Activated T-cell treated with anti-CD3 and anti-CD28 coated beads for 24 hours (primary cell): ENCODE results near the gene PHLDA3.

Experiments
- DNase-seq: peaks from one replicate; pipeline ENCODE4 v3.0.0-alpha.2; 2020; ENCODE audit warnings: low read depth

The PHLDA3 gene

DNA sequence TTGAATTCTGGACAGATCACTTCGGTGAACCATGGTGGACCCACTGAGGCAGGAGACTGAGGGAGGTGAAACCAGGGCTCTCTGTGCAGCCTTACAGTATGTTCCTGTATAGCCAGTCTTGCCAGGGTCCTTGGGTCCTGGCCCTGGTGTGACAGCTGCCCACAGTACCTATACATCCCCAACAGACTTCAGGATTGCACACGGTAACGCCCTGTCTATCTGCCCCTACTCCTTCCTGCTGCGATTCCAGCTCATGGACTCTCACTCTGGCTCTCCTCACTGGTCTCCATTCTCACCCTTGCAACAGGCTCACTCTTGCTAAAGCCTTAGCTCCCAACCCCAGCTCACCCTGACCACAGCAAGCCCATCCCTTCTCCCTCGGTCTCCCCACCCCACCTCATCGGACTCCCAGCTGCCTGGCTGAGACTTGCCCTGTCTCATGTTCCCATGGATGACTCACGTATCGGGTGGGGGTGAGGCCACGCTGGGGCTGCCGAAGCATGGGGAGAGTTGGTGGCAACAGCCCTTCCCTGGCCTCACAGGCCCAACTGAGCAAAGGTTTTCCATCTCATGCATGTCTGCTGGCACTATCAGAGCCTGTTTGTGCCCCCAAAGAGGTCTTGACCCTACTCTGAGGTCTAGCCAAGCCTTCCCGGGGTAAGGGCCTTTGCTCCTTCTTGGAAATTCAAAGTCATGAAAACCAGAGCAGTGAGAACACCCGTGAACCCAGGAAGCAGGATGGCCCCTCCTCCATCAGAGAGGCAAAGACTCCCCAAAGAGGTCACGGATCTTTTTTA, 7.1 kb downstream of the PHLDA3 start:
- DNase-seq = no peak

GRCh38 chr1:201460814-201461644, 8.0 kb downstream of the PHLDA3 start:
- DNase-seq = no peak

- no peak for DNase-seq
Measured at GRCh38 chr1:201459775-201460174, 9.2 kb downstream of the PHLDA3 start.

DNA sequence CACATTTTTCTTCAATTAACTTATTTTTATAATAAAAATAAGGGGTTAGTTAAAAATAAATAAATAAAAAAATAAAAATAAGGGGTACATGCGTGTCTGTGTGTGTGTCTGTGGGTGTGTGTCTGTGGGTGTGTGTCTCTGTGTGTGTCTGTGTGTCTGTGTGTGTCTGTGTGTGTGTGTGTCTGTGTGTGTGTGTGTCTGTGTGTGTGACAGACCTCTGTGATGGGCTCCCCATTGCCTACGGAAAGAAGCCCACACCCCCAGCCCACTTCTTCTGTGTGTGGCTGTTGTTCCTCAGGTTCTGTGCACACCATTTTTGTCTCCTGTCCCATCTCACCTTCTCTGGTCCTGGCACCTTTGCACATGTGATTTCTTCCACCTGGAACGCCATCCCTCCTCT, 9.9 kb downstream of the PHLDA3 start:
- no peak for DNase-seq

DNA sequence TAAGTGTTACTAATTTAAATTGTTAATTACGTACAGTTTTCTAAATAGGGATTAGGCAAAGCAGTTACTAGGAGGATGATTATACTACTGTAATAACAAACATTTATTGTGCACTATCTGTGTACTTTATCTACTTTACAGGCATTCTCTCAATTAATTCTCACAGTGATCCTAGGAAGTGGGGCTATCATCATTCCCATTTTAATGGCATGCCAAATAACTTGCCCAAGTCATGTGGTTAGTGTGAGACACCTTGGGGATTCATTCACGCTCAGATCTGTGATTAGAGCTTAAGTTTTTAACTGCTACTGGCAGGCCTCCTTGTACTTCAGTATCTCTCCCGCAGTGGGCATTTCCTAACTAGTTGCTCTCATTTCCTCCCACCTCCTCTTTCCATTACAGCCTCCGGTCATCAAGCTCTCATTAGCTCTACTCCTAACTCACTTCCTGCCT, 11.5 kb downstream of the PHLDA3 start:
- DNase-seq = no peak

GRCh38 chr1:201456499-201457309, 12.3 kb downstream of the PHLDA3 start:
- no peak for DNase-seq

DNA sequence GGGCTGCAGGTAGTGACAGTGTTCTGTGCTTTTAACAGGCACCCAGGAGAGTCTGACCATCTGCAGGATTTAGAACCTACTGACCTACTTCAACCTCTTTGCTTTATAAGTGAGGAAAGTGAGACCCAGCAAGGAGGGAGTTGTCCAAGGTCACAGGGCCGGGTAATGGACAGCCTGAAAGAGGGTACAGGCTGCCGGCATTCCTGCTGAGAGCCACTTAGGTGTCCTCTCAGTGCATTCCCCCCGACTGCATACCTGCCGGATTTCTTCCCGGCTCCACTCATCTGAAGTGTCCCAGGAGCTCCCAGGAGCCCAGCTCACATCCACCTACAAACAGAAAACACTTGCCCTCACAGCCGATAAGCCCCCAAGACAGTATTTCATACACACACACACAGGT, 13.9 kb downstream of the PHLDA3 start:
- no peak for DNase-seq

DNA sequence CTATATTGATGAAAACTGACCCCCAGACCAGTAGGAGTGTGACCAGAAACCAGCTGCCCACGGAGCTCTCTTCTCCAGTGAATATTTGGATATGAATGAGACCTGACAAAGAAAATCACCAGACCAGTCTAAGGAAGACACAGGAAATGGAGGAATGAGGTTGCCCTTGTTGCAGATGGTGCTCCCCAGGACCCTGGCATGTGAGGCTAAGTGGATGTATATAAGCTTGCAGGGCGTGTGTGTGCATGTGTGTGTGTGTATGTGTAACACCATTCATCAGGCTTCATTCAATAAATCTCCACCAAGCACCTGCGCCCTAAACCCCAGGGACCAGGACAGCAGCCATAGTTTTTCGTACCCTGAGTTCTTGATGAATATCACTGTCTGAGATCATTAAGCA, 14.4 kb downstream of the PHLDA3 start:
- DNase-seq = no peak

GRCh38 chr1:201452866-201453265, 16.1 kb downstream of the PHLDA3 start:
- no peak for DNase-seq

GRCh38 chr1:201450721-201451291, 18.2 kb downstream of the PHLDA3 start:
- DNase-seq = no peak

GRCh38 chr1:201448990-201449389, 20.0 kb downstream of the PHLDA3 start:
- no peak for DNase-seq

- DNase-seq = peak; percentile 52
Measured at GRCh38 chr1:201447903-201448871, 20.8 kb downstream of the PHLDA3 start.

DNA sequence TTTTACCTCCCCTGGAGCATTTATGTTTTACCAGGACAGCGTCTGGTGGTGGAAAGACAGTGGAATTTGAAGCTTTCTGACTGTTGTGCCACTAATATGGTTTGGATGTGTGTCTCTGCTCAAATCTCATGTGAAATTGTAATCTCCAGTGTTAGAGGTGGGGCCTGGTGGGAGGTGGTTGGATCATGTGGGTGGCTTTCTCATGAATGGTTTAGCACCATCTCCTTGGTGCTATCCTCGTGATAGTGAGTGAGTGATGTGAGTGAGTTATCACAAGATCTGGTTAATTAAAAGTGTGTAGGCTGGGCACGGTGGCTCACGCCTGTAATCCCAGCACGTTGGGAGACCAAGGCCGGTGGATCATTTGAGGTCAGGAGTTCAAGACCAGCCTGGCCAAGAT, 23.7 kb downstream of the PHLDA3 start:
- DNase-seq = no peak

- no peak for DNase-seq
Measured at GRCh38 chr1:201444792-201445191, 24.2 kb downstream of the PHLDA3 start.

- no peak for DNase-seq
Measured at GRCh38 chr1:201443747-201444146, 25.2 kb downstream of the PHLDA3 start.

DNA sequence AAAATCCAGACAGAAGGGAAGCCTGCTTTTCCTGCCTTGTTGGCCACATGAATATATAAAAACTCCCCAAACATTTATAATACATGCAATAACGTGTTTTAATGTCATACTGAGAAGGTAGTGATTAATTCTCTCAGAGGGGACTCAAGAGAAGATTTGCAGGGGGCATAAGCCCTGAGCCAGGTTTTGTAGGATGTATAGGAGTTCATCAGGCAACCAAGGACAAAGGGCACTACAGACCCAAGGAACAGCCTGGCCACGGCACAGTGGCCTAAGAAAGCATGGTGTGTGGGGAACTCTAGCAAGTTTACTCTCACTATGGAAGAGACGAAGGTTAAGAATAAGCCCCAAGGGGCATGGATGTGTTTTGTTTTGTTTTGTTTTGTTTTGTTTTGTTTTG, 32.0 kb downstream of the PHLDA3 start:
- DNase-seq = no peak

- no peak for DNase-seq
Measured at GRCh38 chr1:201436393-201436792, 32.6 kb downstream of the PHLDA3 start.

DNA sequence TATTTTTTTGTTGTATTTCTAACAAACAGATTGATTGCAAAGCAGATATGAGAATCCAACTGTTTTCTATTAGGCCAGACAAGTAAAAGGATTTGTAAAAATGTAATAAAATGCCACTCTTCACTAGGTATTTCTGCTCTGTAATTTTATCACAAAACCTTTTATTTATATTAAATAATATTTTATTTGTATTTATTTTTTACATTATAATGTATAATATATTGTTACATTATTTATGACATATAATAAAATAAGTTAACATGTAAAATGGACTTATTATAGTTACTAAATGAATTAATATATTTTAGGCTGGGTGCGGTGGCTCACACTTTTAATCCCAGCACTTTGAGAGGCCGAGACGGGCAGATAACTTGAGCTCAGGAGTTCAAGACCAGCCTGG, 34.7 kb downstream of the PHLDA3 start:
- DNase-seq = no peak

DNA sequence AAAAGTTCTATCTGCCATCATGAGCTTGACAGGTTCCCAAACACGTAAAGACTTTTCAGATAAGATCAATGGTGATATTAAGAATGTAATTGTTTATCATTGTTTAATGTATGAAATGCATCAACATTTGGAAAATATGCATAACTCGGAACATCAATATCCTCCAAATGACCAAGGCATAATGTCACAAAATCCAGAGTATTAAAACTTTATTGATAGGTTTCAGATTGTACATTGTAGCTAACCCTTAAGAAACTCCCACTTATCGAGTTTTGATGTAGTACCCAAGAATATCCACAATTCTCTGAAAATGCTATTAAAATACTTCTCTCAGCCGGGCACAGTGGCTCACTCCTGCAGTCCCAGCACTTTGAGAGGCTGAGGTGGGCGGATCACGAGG, 35.4 kb downstream of the PHLDA3 start:
- no peak for DNase-seq

- no peak for DNase-seq
Measured at GRCh38 chr1:201430776-201431175, 38.2 kb downstream of the PHLDA3 start.
